GM10266 (cell line): ENCODE data around the gene HSPA6.

Source experiments
- DNase-seq: peaks from one replicate; pipeline ENCODE4 v3.0.0; 2012; ENCODE audit errors: extremely low spot score
- CTCF ChIP-seq: IDR thresholded peaks from 2 replicates; pipeline ENCODE4 v1.5.1; 2012; ENCODE audit warnings: mild to moderate bottlenecking, low read depth; ENCODE audit not compliant: control insufficient read depth, insufficient read depth; ENCODE audit errors: missing control alignments

The HSPA6 gene

GRCh38 chr1:161499099-161500039, 25.0 kb upstream of the HSPA6 start:
- no peak for DNase-seq
- TF ChIP-seq CTCF: no peak

DNA sequence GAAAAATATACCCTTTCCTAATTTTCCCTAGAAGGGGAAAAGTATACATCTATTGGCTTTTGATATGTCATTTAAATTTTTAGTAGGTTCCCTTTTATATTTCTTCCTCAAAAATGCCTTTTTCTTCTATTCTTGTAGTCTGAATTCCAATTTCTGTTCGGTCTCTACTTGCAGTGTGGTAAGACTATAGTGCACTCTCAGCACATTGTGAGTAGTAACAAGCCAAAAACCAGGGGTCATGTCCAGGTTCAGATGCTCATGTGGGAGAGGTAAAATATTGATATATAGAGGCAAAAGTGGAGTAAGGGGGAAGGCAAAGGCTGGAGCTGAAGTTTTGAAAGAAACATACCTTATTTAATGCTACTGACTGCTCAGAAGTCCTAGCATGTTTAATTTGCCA, 23.1 kb upstream of the HSPA6 start:
- no peak for TF ChIP-seq CTCF
- no peak for DNase-seq

DNA sequence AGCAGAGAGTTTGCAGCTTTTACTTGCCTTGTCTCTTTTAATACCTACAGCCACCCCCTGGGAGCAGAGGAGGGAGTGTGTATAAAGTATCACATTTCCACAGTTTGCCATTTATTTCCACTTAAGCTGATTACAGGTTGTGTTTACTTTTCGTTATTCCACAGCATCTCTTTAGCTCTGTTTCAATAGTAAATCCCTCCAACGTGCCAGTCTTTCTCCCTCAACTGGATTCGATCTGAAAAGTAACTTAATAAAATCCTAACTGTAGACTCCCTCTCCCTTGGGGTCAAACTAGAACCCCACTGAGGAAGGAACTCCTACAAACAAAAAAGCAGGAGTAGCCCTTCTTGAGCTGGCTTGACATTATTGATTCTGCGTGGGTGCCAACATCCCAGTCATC, 22.2 kb upstream of the HSPA6 start:
- TF ChIP-seq CTCF: no peak
- no peak for DNase-seq

DNA sequence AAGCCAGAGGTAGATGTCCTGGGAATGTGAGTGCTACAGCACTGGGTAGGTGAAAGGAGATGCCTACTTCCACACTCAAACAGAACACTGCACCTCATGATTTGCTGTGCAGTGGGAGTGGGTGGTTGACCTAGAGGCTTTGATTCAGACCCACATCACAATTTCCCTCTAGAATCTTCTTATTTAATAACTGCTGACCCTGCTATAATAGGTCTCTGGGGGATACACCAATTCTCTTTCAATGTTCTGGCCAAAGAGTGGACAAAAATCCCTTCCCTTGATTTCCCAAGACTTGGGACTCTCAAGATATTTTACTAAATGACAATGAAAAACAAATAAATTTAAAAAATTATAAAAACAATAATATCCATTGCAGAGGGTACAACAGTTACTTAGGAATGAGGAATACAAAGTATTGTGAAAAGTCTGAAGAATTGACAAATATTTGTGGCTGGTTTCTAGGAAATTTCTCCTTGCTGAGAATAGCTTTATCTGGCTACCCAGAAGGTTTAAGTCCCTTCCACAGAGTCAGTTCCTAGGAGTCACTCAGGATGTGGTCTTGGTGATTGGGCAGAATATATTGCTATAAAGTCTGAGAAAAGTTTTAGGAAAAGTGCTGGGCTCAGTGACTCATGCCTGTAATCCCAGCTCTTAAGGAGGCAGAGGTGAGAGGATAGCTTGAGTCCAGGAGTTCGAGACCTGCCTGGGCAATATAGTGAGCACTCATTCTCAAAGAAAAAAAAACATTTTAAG, 21.5 kb upstream of the HSPA6 start:
- DNase-seq: no peak
- TF ChIP-seq CTCF: no peak

- no peak for TF ChIP-seq CTCF
- DNase-seq: no peak
Observed at GRCh38 chr1:161503394-161503748, 21.0 kb upstream of the HSPA6 start.

DNA sequence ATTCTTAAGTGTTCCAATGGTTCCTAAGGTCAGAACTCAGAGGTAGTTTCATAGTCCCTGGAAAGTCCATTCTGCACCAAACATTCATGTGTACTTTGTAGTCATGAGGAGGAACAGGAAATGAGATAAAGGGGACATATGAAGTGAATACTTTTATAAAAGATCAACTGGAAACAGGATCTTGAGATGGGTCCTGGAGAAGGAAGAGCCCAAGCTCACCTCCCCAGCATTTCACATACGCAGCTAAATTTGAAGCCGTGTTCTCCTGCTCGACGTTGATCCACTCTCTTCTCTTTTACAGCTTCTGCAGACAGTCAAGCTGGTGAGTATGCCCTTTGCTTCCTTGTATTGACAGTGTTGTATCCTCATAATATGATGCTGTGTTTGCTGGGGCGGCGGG, 18.7 kb upstream of the HSPA6 start:
- TF ChIP-seq CTCF: no peak
- DNase-seq: no peak
